Keratinocyte (primary cell): ENCODE data around the gene GLUL. TPM values are rescaled to one million over a fixed set of nuclear protein-coding genes. Genes with fewer than 3 reads are reported as not detected.

ENCODE experiments used
- DNase-seq: peaks from one replicate; pipeline ENCODE4 v3.0.0-alpha.2; 2011; ENCODE audit warnings: low read depth, missing footprints, low spot score
- FAIRE-seq: peaks from 2 replicates; lab custom pipeline; 2011; peaks lifted over from hg19 to GRCh38; lab: Jason Lieb, UNC
- H2AFZ ChIP-seq: 2 replicates; pipeline ENCODE4 v1.6.0; 2012; ENCODE audit warnings: low read length, control low read depth, inconsistent platforms; ENCODE audit not compliant: control insufficient read depth
- H3K27ac ChIP-seq: 2 replicates; pipeline ENCODE4 v1.5.1; 2011; ENCODE audit warnings: low read length; ENCODE audit not compliant: control insufficient read depth, insufficient read depth
- H3K27me3 ChIP-seq: 3 replicates; pipeline ENCODE4 v1.6.0; 2011; ENCODE audit warnings: low read length; ENCODE audit not compliant: control insufficient read depth, insufficient read depth; ENCODE audit errors: extremely low read depth
- H3K36me3 ChIP-seq, 2 experiments: 2 replicates in 1 of 2; 3 replicates in 1 of 2; pipeline ENCODE4 v1.5.1; 2011; ENCODE audit warnings: low read length in 2 of 2, mild to moderate bottlenecking in 1 of 2; ENCODE audit not compliant: control insufficient read depth in 2 of 2, insufficient read depth in 2 of 2; ENCODE audit errors: extremely low read depth in 1 of 2
- H3K4me1 ChIP-seq: 3 replicates; pipeline ENCODE4 v1.5.1; 2011; ENCODE audit warnings: low read length; ENCODE audit not compliant: control insufficient read depth, insufficient read depth; ENCODE audit errors: extremely low read depth
- H3K4me2 ChIP-seq: 3 replicates; pipeline ENCODE4 v1.6.0; 2011; ENCODE audit warnings: low read depth, low read length; ENCODE audit not compliant: control insufficient read depth, insufficient read depth; ENCODE audit errors: extremely low read depth
- H3K4me3 ChIP-seq, 3 experiments: fragments of 200-600 bp in 1 of 3; sonication (generic) in 1 of 3; 2 replicates in 2 of 3; 3 replicates in 1 of 3; pipeline ENCODE4 v1.5.1; 2011 to 2016; ENCODE audit warnings: low read length in 3 of 3, mild to moderate bottlenecking in 3 of 3, control low read depth in 2 of 3, inconsistent platforms in 1 of 3, low read depth in 1 of 3, mixed read lengths in 1 of 3, mixed run types in 1 of 3, moderate library complexity in 1 of 3; ENCODE audit not compliant: control insufficient read depth in 2 of 3, insufficient read depth in 2 of 3; ENCODE audit errors: extremely low read depth in 1 of 3
- H3K79me2 ChIP-seq: 2 replicates; pipeline ENCODE4 v1.6.0; 2012; ENCODE audit warnings: low read length; ENCODE audit not compliant: control insufficient read depth, insufficient read depth
- H3K9ac ChIP-seq: 3 replicates; pipeline ENCODE4 v1.6.0; 2011; ENCODE audit warnings: low read length; ENCODE audit not compliant: control insufficient read depth, insufficient read depth; ENCODE audit errors: extremely low read depth
- H3K9me1 ChIP-seq: 3 replicates; pipeline ENCODE4 v1.6.0; 2011; ENCODE audit warnings: low read length; ENCODE audit not compliant: control insufficient read depth, insufficient read depth; ENCODE audit errors: extremely low read depth
- H3K9me3 ChIP-seq: 2 replicates; pipeline ENCODE4 v1.5.1; 2012; ENCODE audit warnings: low read depth, low read length; ENCODE audit not compliant: control insufficient read depth
- H4K20me1 ChIP-seq: 3 replicates; pipeline ENCODE4 v1.6.0; 2011; ENCODE audit warnings: low read length; ENCODE audit not compliant: control insufficient read depth, insufficient read depth; ENCODE audit errors: extremely low read depth
- CTCF ChIP-seq, 3 experiments: IDR thresholded peaks in 1 of 3; conservative IDR thresholded peaks in 1 of 3; optimal IDR thresholded peaks in 1 of 3; 2 replicates in 2 of 3; 3 replicates in 1 of 3; pipeline versions ENCODE3 to v1.5.1; 2011; ENCODE audit warnings: low read length in 3 of 3, mild to moderate bottlenecking in 3 of 3, moderate library complexity in 2 of 3, control low read depth in 1 of 3, inconsistent platforms in 1 of 3; ENCODE audit not compliant: insufficient read depth in 2 of 3; ENCODE audit errors: extremely low read depth in 1 of 3
- EZH2 ChIP-seq: IDR thresholded peaks from one replicate; pipeline ENCODE4 v1.6.1; 2012; ENCODE audit warnings: inconsistent platforms, mild to moderate bottlenecking, low read length, moderate library complexity
- dilution Hi-C: fragments of 300-500 bp; cut with MboI; formaldehyde crosslinking; loops from one replicate; pipeline ENCODE4 v1.7.0; 2020; ENCODE audit warnings: low sequenced_read_pairs; ENCODE audit not compliant: extremely low pct_ligation_motif_present
- polyA plus RNA-seq, 5 experiments: library from polyadenylated mRNA; depleted of rRNA in 3 of 5; stranded (reverse) in 3 of 5; stranded (forward) in 1 of 5; unstranded in 1 of 5; fragments of >200 nt; gene quantifications; 1 replicate in 1 of 5; 2 replicates in 3 of 5; 3 replicates in 1 of 5; pipeline versions ENCODE4 v1.2.1 to v1.2.3, GENCODE V29; 2011 to 2012; ENCODE audit warnings: missing spikeins in 2 of 5, low read depth in 1 of 5, low replicate concordance in 1 of 5

The GLUL gene
- polyA plus RNA-seq, 1 donor (not counting 4 experiments of a cell fraction or from before 2014, with no cell fraction given) = 593 TPM

DNA sequence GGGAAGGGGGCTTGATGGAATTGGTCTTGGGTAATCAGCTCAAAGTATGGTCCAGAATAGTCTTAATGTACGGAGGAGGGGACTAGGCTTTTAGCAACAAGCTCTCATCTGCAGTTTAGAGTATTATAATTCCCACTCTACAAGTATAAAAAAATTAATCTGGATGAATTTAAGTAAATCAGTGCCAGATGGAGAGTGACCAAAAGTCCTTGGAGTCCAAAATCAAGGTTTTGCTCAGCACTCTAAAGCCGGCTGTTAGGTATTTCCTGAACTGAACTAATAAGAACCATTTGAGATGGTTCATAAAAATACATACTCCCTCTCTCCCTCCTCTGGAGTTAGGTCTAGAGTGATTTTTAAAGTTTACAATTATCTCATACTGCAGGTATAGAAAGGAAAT is 23.7 kb downstream of the GLUL start:
- no peak overlapping the region for H2AFZ ChIP-seq
- FAIRE-seq (no peak), DNase-seq (no peak)
- H3K9ac ChIP-seq = no peak overlapping the region
- no peak overlapping the region for H3K27ac ChIP-seq
- H3K79me2 ChIP-seq = no peaks in the 10 kb centered on the region
- H3K4me2 ChIP-seq = no peak overlapping the region
- no peaks in the 10 kb centered on the region for H3K36me3 ChIP-seq
- dilution Hi-C loops = no loop called here
- H3K9me3 ChIP-seq = no peaks in the 10 kb centered on the region
- H3K4me3 ChIP-seq = no peak overlapping the region
- no peaks in the 10 kb centered on the region for H4K20me1 ChIP-seq
- no peak for TF ChIP-seq EZH2
- no peak for TF ChIP-seq CTCF (optimal IDR thresholded peaks at IDR 0.05 in 1 of 3, IDR thresholded peaks at IDR 0.05 in 1 of 3, conservative IDR thresholded peaks at IDR 0.05 in 1 of 3; ENCODE audit: extremely low read depth in 1 of 3, insufficient read depth in 2 of 3, low read length in 3 of 3)
- no peaks in the 10 kb centered on the region for H3K4me1 ChIP-seq
- H3K9me1 ChIP-seq = no peaks in the 10 kb centered on the region
- no peaks in the 10 kb centered on the region for H3K27me3 ChIP-seq

GRCh38 chr1:182366596-182366995 is 25.0 kb downstream of the GLUL start:
- H3K9me1 ChIP-seq = no peaks in the 10 kb centered on the region
- no peak overlapping the region for H3K9ac ChIP-seq
- H4K20me1 ChIP-seq = no peaks in the 10 kb centered on the region
- dilution Hi-C loops = no loop called here
- FAIRE-seq (no peak), DNase-seq (no peak)
- no peak overlapping the region for H3K4me2 ChIP-seq
- no peaks in the 10 kb centered on the region for H3K36me3 ChIP-seq
- no peak overlapping the region for H3K27ac ChIP-seq
- H3K27me3 ChIP-seq = no peaks in the 10 kb centered on the region
- no peaks in the 10 kb centered on the region for H3K79me2 ChIP-seq
- no peak for TF ChIP-seq EZH2
- TF ChIP-seq CTCF (optimal IDR thresholded peaks at IDR 0.05 in 1 of 3, IDR thresholded peaks at IDR 0.05 in 1 of 3, conservative IDR thresholded peaks at IDR 0.05 in 1 of 3; ENCODE audit: extremely low read depth in 1 of 3, insufficient read depth in 2 of 3, low read length in 3 of 3) = no peak
- no peaks in the 10 kb centered on the region for H3K4me1 ChIP-seq
- no peak overlapping the region for H3K4me3 ChIP-seq
- H3K9me3 ChIP-seq = no peaks in the 10 kb centered on the region
- H2AFZ ChIP-seq = no peak overlapping the region
